Measurements from ENCODE around the gene DHRS9. TPM values are rescaled to one million over a fixed set of nuclear protein-coding genes. Genes with fewer than 3 reads are reported as not detected.

The DHRS9 gene
- total RNA-seq, 1 experiment from 2014 or later, result not detected

Other genes with a start within 250 kb of the DHRS9 start
- 51.1 and 55.2 TPM in 2 replicates for gene SPC25, start 179.1 kb upstream of the DHRS9 start, total RNA-seq (2014; rRNA removed; shearing (Covaris generic))
- gene G6PC2, start 168.3 kb upstream of the DHRS9 start, total RNA-seq (2014; rRNA removed; shearing (Covaris generic)), result not detected in 2 replicates
- not detected in 2 replicates for gene ABCB11, start 38.2 kb upstream of the DHRS9 start, total RNA-seq (2014; rRNA removed; shearing (Covaris generic))